IMR-90 (cell line): ENCODE results near the gene SIGLEC9. TPM values are rescaled to one million over a fixed set of nuclear protein-coding genes. Genes with fewer than 3 reads are reported as not detected.

Source experiments
- ATAC-seq: fragments of 200-7000 bp; cut with Tn5 transposase; 2 replicates; pipeline ENCODE4 v1.9.1; 2020; ENCODE audit warnings: low read depth, mild to moderate bottlenecking, moderate library complexity
- BruUV-seq: library from RNA; stranded (reverse); fragments of 400-500 nt; replicated peaks from 2 replicates; lab custom pipeline; 2021; lab: Mats Ljungman, UMichigan
- CTCF ChIA-PET: fragments of 300-600 bp; formaldehyde crosslinking; extraction: SDS; loops from one replicate; lab custom pipeline; 2021; ENCODE audit warnings: antibody characterized with exemption; lab: Yijun Ruan, JAX
- POLR2A ChIA-PET: fragments of 300-600 bp; sonication (Branson Sonifier 250); formaldehyde crosslinking; loops from one replicate; lab custom pipeline; 2022; ENCODE audit warnings: antibody characterized with exemption; ENCODE audit not compliant: unreplicated experiment; lab: Charles Lee
- DNase-seq: peaks from one replicate; pipeline ENCODE4 v3.0.0; 2013
- H2AFZ ChIP-seq: replicated peaks from 2 replicates; pipeline ENCODE3; 2013; ENCODE audit warnings: low read length, mild to moderate bottlenecking; ENCODE audit not compliant: poor library complexity
- H2AK5ac ChIP-seq: 2 replicates; pipeline ENCODE4 v1.6.1; 2013; ENCODE audit warnings: low read depth, low read length, inconsistent platforms
- H2AK9ac ChIP-seq: replicated peaks from 2 replicates; pipeline ENCODE3; 2013; ENCODE audit warnings: mild to moderate bottlenecking, low read depth, low read length, moderate library complexity; ENCODE audit not compliant: poor library complexity
- H2BK120ac ChIP-seq: 2 replicates; pipeline ENCODE4 v1.6.1; 2013; ENCODE audit warnings: low read depth, low read length, inconsistent platforms
- H2BK15ac ChIP-seq: 3 replicates; pipeline ENCODE4 v1.6.1; 2013; ENCODE audit warnings: low read depth, low read length, inconsistent platforms
- H2BK20ac ChIP-seq: 2 replicates; pipeline ENCODE4 v1.6.1; 2013; ENCODE audit warnings: low read depth, mild to moderate bottlenecking, inconsistent platforms, low read length, moderate library complexity
- H2BK5ac ChIP-seq: 2 replicates; pipeline ENCODE4 v1.6.1; 2013; ENCODE audit warnings: mild to moderate bottlenecking, low read depth, low read length, inconsistent platforms; ENCODE audit not compliant: poor library complexity, severe bottlenecking
- H3K14ac ChIP-seq: replicated peaks from 2 replicates; pipeline ENCODE4 v1.6.1; 2013; ENCODE audit warnings: low read depth, low read length, inconsistent platforms
- H3K18ac ChIP-seq: 2 replicates; pipeline ENCODE4 v1.6.1; 2013; ENCODE audit warnings: low read depth, low read length, control low read depth
- H3K23ac ChIP-seq: 2 replicates; pipeline ENCODE4 v1.6.1; 2013; ENCODE audit warnings: low read depth, low read length, inconsistent platforms
- H3K27ac ChIP-seq: 2 replicates; pipeline ENCODE4 v1.5.1; 2013; ENCODE audit warnings: mild to moderate bottlenecking, control low read depth, low read length; ENCODE audit not compliant: insufficient read depth
- H3K27me3 ChIP-seq: 2 replicates; pipeline ENCODE4 v1.6.1; 2013; ENCODE audit warnings: low read length; ENCODE audit not compliant: control insufficient read depth, insufficient read depth
- H3K36me3 ChIP-seq: 2 replicates; pipeline ENCODE4 v1.6.1; 2013; ENCODE audit warnings: low read length, mixed read lengths; ENCODE audit not compliant: control insufficient read depth, insufficient read depth
- H3K4ac ChIP-seq: 2 replicates; pipeline ENCODE4 v1.6.1; 2013; ENCODE audit warnings: low read depth, low read length, inconsistent platforms
- H3K4me1 ChIP-seq: 2 replicates; pipeline ENCODE4 v1.6.1; 2013; ENCODE audit warnings: low read length, mixed read lengths; ENCODE audit not compliant: control insufficient read depth, insufficient read depth
- H3K4me2 ChIP-seq: 2 replicates; pipeline ENCODE4 v1.6.1; 2013; ENCODE audit warnings: low read depth, mild to moderate bottlenecking, control low read depth, low read length, moderate library complexity
- H3K4me3 ChIP-seq: 2 replicates; pipeline ENCODE4 v1.5.1; 2013; ENCODE audit warnings: low read depth, mild to moderate bottlenecking, control low read depth, low read length, moderate library complexity; ENCODE audit not compliant: insufficient read depth
- H3K56ac ChIP-seq: 2 replicates; pipeline ENCODE4 v1.6.1; 2013; ENCODE audit warnings: low read length, inconsistent platforms; ENCODE audit not compliant: insufficient read depth; ENCODE audit errors: extremely low read depth
- H3K79me1 ChIP-seq, 2 experiments: 2 replicates each; pipeline ENCODE4 v1.6.1; 2013; ENCODE audit warnings: low read length in 2 of 2, inconsistent platforms in 1 of 2, low read depth in 1 of 2
- H3K9ac ChIP-seq: 2 replicates; pipeline ENCODE4 v1.6.1; 2013; ENCODE audit warnings: low read depth, low read length, control low read depth
- H3K9me1 ChIP-seq: 2 replicates; pipeline ENCODE4 v1.6.1; 2013; ENCODE audit warnings: low read length, inconsistent platforms; ENCODE audit not compliant: insufficient read depth
- H3K9me3 ChIP-seq: 2 replicates; pipeline ENCODE4 v1.6.1; 2013; ENCODE audit warnings: low read length; ENCODE audit not compliant: control insufficient read depth, insufficient read depth
- H4K20me1 ChIP-seq: 2 replicates; pipeline ENCODE4 v1.6.1; 2013; ENCODE audit warnings: low read length, inconsistent platforms; ENCODE audit not compliant: insufficient read depth
- H4K5ac ChIP-seq: 2 replicates; pipeline ENCODE4 v1.6.1; 2013; ENCODE audit warnings: mild to moderate bottlenecking, low read depth, low read length, control low read depth
- H4K8ac ChIP-seq, 2 experiments: 2 replicates each; pipeline ENCODE4 v1.6.1; 2013; ENCODE audit warnings: low read depth in 2 of 2, low read length in 2 of 2, control low read depth in 1 of 2, inconsistent platforms in 1 of 2
- H4K91ac ChIP-seq: 2 replicates; pipeline ENCODE4 v1.6.1; 2013; ENCODE audit warnings: low read depth, low read length, inconsistent platforms; ENCODE audit not compliant: insufficient read depth
- BHLHE40 ChIP-seq: fragments of 150-350 bp; IDR thresholded peaks from 2 replicates; pipeline ENCODE4 v1.6.1; 2016; ENCODE audit warnings: mild to moderate bottlenecking, low read depth, low read length
- CEBPB ChIP-seq: IDR thresholded peaks from 2 replicates; pipeline ENCODE4 v1.6.1; 2012; ENCODE audit warnings: low read depth, low read length, improper control_type of control experiment
- CHD1 ChIP-seq: IDR thresholded peaks from 2 replicates; pipeline ENCODE4 v1.6.1; 2012; ENCODE audit warnings: low read depth, low read length, improper control_type of control experiment
- CTCF ChIP-seq: conservative IDR thresholded peaks from 2 replicates; pipeline ENCODE4 v1.5.1; 2012; ENCODE audit warnings: mild to moderate bottlenecking, low read depth, low read length, improper control_type of control experiment
- ELK1 ChIP-seq: fragments of 150-350 bp; IDR thresholded peaks from 2 replicates; pipeline ENCODE4 v1.6.1; 2016; ENCODE audit warnings: low read depth, mild to moderate bottlenecking, low read length, moderate library complexity, borderline replicate concordance
- FOS ChIP-seq: fragments of 150-350 bp; IDR thresholded peaks from 2 replicates; pipeline ENCODE4 v1.6.1; 2016; ENCODE audit warnings: low read depth, low read length
- MAFK ChIP-seq: IDR thresholded peaks from 2 replicates; pipeline ENCODE4 v1.6.1; 2012; ENCODE audit warnings: low read depth, low read length, improper control_type of control experiment
- MAZ ChIP-seq: IDR thresholded peaks from 2 replicates; pipeline ENCODE4 v1.6.1; 2012; ENCODE audit warnings: low read depth, mild to moderate bottlenecking, low read length, improper control_type of control experiment, moderate library complexity, borderline replicate concordance
- MXI1 ChIP-seq: IDR thresholded peaks from 2 replicates; pipeline ENCODE4 v1.6.1; 2012; ENCODE audit warnings: low read depth, mild to moderate bottlenecking, low read length, moderate library complexity, borderline replicate concordance
- NFE2L2 ChIP-seq: fragments of 150-350 bp; IDR thresholded peaks from 2 replicates; pipeline ENCODE4 v1.6.1; 2016; ENCODE audit warnings: low read depth, mild to moderate bottlenecking, low read length
- POLR2A ChIP-seq: IDR thresholded peaks from 2 replicates; pipeline ENCODE4 v1.6.1; 2012; ENCODE audit warnings: mild to moderate bottlenecking, low read depth, low read length
- RAD21 ChIP-seq: IDR thresholded peaks from 2 replicates; pipeline ENCODE4 v1.6.1; 2012; ENCODE audit warnings: low read length, improper control_type of control experiment
- RCOR1 ChIP-seq: IDR thresholded peaks from 2 replicates; pipeline ENCODE4 v1.6.1; 2012; ENCODE audit warnings: mild to moderate bottlenecking, low read length, improper control_type of control experiment; ENCODE audit not compliant: insufficient replicate concordance
- RFX5 ChIP-seq: IDR thresholded peaks from 2 replicates; pipeline ENCODE4 v1.8.0; 2012; ENCODE audit warnings: low read depth, mild to moderate bottlenecking, low read length, moderate library complexity
- SMC3 ChIP-seq: fragments of 150-350 bp; IDR thresholded peaks from 2 replicates; pipeline ENCODE4 v1.6.1; 2016; ENCODE audit warnings: low read depth, mild to moderate bottlenecking, antibody characterized with exemption, low read length, moderate library complexity
- USF2 ChIP-seq: fragments of 150-350 bp; IDR thresholded peaks from 2 replicates; pipeline ENCODE4 v1.6.1; 2017; ENCODE audit warnings: mild to moderate bottlenecking, antibody characterized with exemption, low read length, low read depth
- WGBS, 2 experiments: methylation state at CpG; one replicate each; pipeline versions ENCODE4 v1.1.5 to v1.1.7; 2013; ENCODE audit warnings: missing lambda C conversion rate in 2 of 2; ENCODE audit not compliant: insufficient read length in 1 of 2; ENCODE audit errors: extremely low coverage in 2 of 2; 5-methylcytosine and 5-hydroxymethylcytosine counted together
- dilution Hi-C: fragments of 300-500 bp; cut with HindIII; formaldehyde crosslinking; loops from one replicate; pipeline ENCODE4 v1.14.3; 2018; ENCODE audit warnings: low sequenced_read_pairs; ENCODE audit not compliant: unreplicated experiment
- in situ Hi-C: fragments of 300-500 bp; cut with MboI; formaldehyde crosslinking; loops from 3 replicates; pipeline ENCODE4 v1.14.3; 2019; ENCODE audit warnings: low sequenced_read_pairs, inconsistent platforms, mixed read lengths
- intact Hi-C: fragments of 100-400 bp; cut with micrococcal nuclease; formaldehyde crosslinking; loops from 2 replicates; pipeline ENCODE4 v1.10.0; 2022
- polyA plus RNA-seq, 3 experiments: library from polyadenylated mRNA; depleted of rRNA; stranded (reverse); fragments of >200 nt; gene quantifications; 2 replicates each; pipeline ENCODE4 v1.2.3, GENCODE V29; 2012; ENCODE audit warnings: low replicate concordance in 1 of 3
- total RNA-seq: library from RNA; depleted of rRNA; stranded (reverse); fragments of >200 nt; gene quantifications from 2 replicates; pipeline ENCODE4 v1.2.3, GENCODE V29; 2012

SIGLEC9 gene
- total and polyA plus RNA-seq, 2 of the 4 experiments (the other 2 are of a cell fraction): 0.03 TPM; not detected in 1

- ATAC-seq: no peak
- 40% methylated on average over 1 of the region's 9 CpGs; no CpG with 5 or more reads in 1 of the 2 experiments for WGBS, 2 experiments
- no peak overlapping the region for H3K18ac ChIP-seq
- intact Hi-C loops (no loop called here), dilution Hi-C loops (no loop called here), in situ Hi-C loops (no loop called here)
- CTCF ChIA-PET: no interaction called here
- no peaks in the 10 kb centered on the region for H3K36me3 ChIP-seq
- no peak overlapping the region for H4K5ac ChIP-seq
- H3K79me1 ChIP-seq: no peaks in the 10 kb centered on the region
- no peak overlapping the region for H2AFZ ChIP-seq
- DNase-seq: no peak
- H3K4me3 ChIP-seq: no peak overlapping the region
- H3K9ac ChIP-seq: no peak overlapping the region
- H3K27me3 ChIP-seq: no peaks in the 10 kb centered on the region
- no peak overlapping the region for H2BK5ac ChIP-seq
- no peak overlapping the region for H3K56ac ChIP-seq
- no TSS peak for BruUV-seq
- H2AK5ac ChIP-seq: no peak overlapping the region
- no peak overlapping the region for H3K4ac ChIP-seq
- no peak overlapping the region for H4K8ac ChIP-seq
- H3K9me1 ChIP-seq: peaks cover 4% of the 10 kb centered on the region; the same call in 1 of the 2 replicates
- H3K4me2 ChIP-seq: no peak overlapping the region
- H3K4me1 ChIP-seq: 0 out of 2 replicates have a peak, but pooled peaks cover 2% of the 10 kb centered on the region
- no peaks in the 10 kb centered on the region for H4K20me1 ChIP-seq
- H2BK120ac ChIP-seq: no peak overlapping the region
- no peaks in the 10 kb centered on the region for H3K9me3 ChIP-seq
- POLR2A ChIA-PET: no interaction called here
- no peak for TF ChIP-seq CTCF
- no peak for TF ChIP-seq CEBPB
- no peak for TF ChIP-seq BHLHE40
- no peak for TF ChIP-seq POLR2A
- TF ChIP-seq FOS: no peak
- TF ChIP-seq RAD21: no peak
- TF ChIP-seq MXI1: no peak
- TF ChIP-seq ELK1: no peak
- no peak for TF ChIP-seq CHD1
- TF ChIP-seq NFE2L2: no peak
- no peak for TF ChIP-seq SMC3
- no peak for TF ChIP-seq MAZ
- TF ChIP-seq RCOR1: no peak
- TF ChIP-seq MAFK: no peak
- TF ChIP-seq USF2: no peak
- TF ChIP-seq RFX5: no peak
- H2BK15ac ChIP-seq: no peak overlapping the region
- no peak overlapping the region for H3K27ac ChIP-seq
- H2AK9ac ChIP-seq: no peak overlapping the region
- H3K14ac ChIP-seq: no peak overlapping the region
- no peak overlapping the region for H4K91ac ChIP-seq
- no peak overlapping the region for H3K23ac ChIP-seq
- no peak overlapping the region for H2BK20ac ChIP-seq
Measured at GRCh38 chr19:51123802-51124201, 904 bp upstream of the SIGLEC9 start.
